Measurements from ENCODE around the gene GALNT4. TPM values are rescaled to one million over a fixed set of nuclear protein-coding genes. Genes with fewer than 3 reads are reported as not detected.

The GALNT4 gene
- total and polyA plus RNA-seq, 10 of the 15 experiments (the other 5 are each of a cell fraction or from before 2014, with no cell fraction given), result 0.90 to 2.9 (median 1.8) TPM

GRCh38 chr12:89507015-89507824 is 17.4 kb downstream of the GALNT4 start:
- FAIRE-seq (no peak), DNase-seq (ENCODE audit: low read depth, low spot score) (no peak), ATAC-seq (no peak)
- no peaks in the 10 kb centered on the region for H4K20me1 ChIP-seq (ENCODE audit: control insufficient read depth, insufficient read depth)
- no peaks in the 10 kb centered on the region for H3K79me2 ChIP-seq (ENCODE audit: control insufficient read depth, insufficient read depth, low read length)
- no peak overlapping the region for H3K4me3 ChIP-seq
- intact Hi-C loops (cut with micrococcal nuclease; ENCODE audit: unreplicated experiment), result no loop called here
- no peak overlapping the region for H3K4me2 ChIP-seq (ENCODE audit: control insufficient read depth, insufficient read depth)
- no peaks in the 10 kb centered on the region for H3K4me1 ChIP-seq (ENCODE audit: control insufficient read depth, insufficient read depth, low read length)
- no TSS peak for BruUV-seq (replicated peaks)
- TF ChIP-seq POU2F2 (IDR thresholded peaks at IDR 0.05; ENCODE audit: borderline replicate concordance, low read depth, low read length) (no peak), EZH2 (IDR thresholded peaks at IDR 0.05; ENCODE audit: borderline replicate concordance, control insufficient read depth, low read depth, low read length) (no peak), ATF3 (IDR thresholded peaks at IDR 0.05; ENCODE audit: borderline replicate concordance, extremely low read depth, low read depth, low read length) (no peak), USF2 (IDR thresholded peaks at IDR 0.05; ENCODE audit: borderline replicate concordance, low read depth, low read length) (no peak), ASH2L (IDR thresholded peaks at IDR 0.05; ENCODE audit: borderline replicate concordance, low read depth) (no peak), NR2C1 (IDR thresholded peaks at IDR 0.05) (no peak), CHD1 (IDR thresholded peaks at IDR 0.05; ENCODE audit: low read depth, low read length) (no peak), YY1 (IDR thresholded peaks at IDR 0.05; ENCODE audit: low read depth, low read length) (no peak), NR2F1 (conservative IDR thresholded peaks at IDR 0.05) (no peak), ZBED1 (IDR thresholded peaks at IDR 0.05; ENCODE audit: borderline replicate concordance) (no peak), CBX5 (IDR thresholded peaks at IDR 0.05; ENCODE audit: low read depth) (no peak), YBX1 (IDR thresholded peaks at IDR 0.05) (no peak)
- in situ Hi-C loops (cut with MboI), result loop anchor here (25.0 kb wide), 1 partner anchor 1370 kb away; the partner anchor contains the start of genes CEP290 and TMTC3
- H2AFZ ChIP-seq (ENCODE audit: control insufficient read depth, low read depth, low read length), result no peak overlapping the region
- ChIA-PET RAD21 (ENCODE audit: unreplicated experiment) (no interaction called here), CTCF (interaction anchor here (0.5 to 1.4 kb wide), 3 partner anchors 36 to 573 kb away, joined by 3 read pairs; no protein-coding TSS in a partner anchor), POLR2A (no interaction called here), SMC1A (ENCODE audit: uncharacterized antibody, unreplicated experiment) (interaction anchor here (1.0 to 1.5 kb wide), 3 partner anchors 15 to 37 kb away, joined by 3 to 4 read pairs (median 3); no protein-coding TSS in a partner anchor)
- H3K9ac ChIP-seq (ENCODE audit: control insufficient read depth, insufficient read depth, low read length), result no peak overlapping the region
- no peak overlapping the region for H3K27ac ChIP-seq (ENCODE audit: control insufficient read depth, insufficient read depth)
- H3K9me3 ChIP-seq (replicated peaks; ENCODE audit: control insufficient read depth, insufficient read depth, low read length), result no peaks in the 10 kb centered on the region
- H3K27me3 ChIP-seq (replicated peaks in 1 of 2; ENCODE audit: control insufficient read depth in 2 of 2, insufficient read depth in 2 of 2, low read length in 1 of 2), result no peaks in the 10 kb centered on the region
- WGBS (ENCODE audit: insufficient coverage, insufficient replicate concordance, low lambda C conversion rate, missing lambda C conversion rate), result 77% methylated on average over 7 of the region's 9 CpGs
- H3K36me3 ChIP-seq (ENCODE audit: control insufficient read depth in 2 of 2, insufficient read depth in 2 of 2, low read length in 1 of 2), result no peaks in the 10 kb centered on the region
